GM19043 (cell line): ENCODE results near the gene TTBK2.
A peak's percentile ranks its signal among the peaks of the same experiment; 100 is the strongest.
"Not testable (repeated sequence)": the region's sequence is repeated elsewhere in the genome, so short reads cannot be mapped to it uniquely, and the experiment has no call there.

Experiments
- ATAC-seq: cut with Tn5 transposase; IDR thresholded peaks from one replicate; pipeline ENCODE4 v1.9.1; 2021; ENCODE audit warnings: low read depth; ENCODE audit not compliant: unreplicated experiment

Gene TTBK2

GRCh38 chr15:42920519-42921341 lies at the start of gene TTBK2:
TTBK2 (minus strand) TSS chr15:42920778; CDS start chr15:42878617, 42,161 bp downstream.
- peak; percentile 95 for ATAC-seq

- no peak for ATAC-seq
These were observed 43.9 kb upstream of the TTBK2 start for GRCh38 chr15:42964476-42964875.

- ATAC-seq: no peak
These were observed 34.9 kb upstream of the TTBK2 start for GRCh38 chr15:42955518-42955917.

- ATAC-seq: no peak
These were observed 33.7 kb upstream of the TTBK2 start for GRCh38 chr15:42954291-42954690.

- ATAC-seq: not testable (repeated sequence)
These were observed 28.3 kb upstream of the TTBK2 start for GRCh38 chr15:42948898-42949297.

GRCh38 chr15:42940527-42940926 lies 19.9 kb upstream of the TTBK2 start:
- ATAC-seq: no peak

- ATAC-seq: no peak
These were observed 19.3 kb upstream of the TTBK2 start for GRCh38 chr15:42939841-42940240.

- ATAC-seq: no peak
These were observed 16.6 kb upstream of the TTBK2 start for GRCh38 chr15:42937143-42937542.

- no peak for ATAC-seq
These were observed 13.5 kb upstream of the TTBK2 start for GRCh38 chr15:42933886-42934667.

GRCh38 chr15:42932833-42933515 lies 12.4 kb upstream of the TTBK2 start:
- no peak for ATAC-seq

GRCh38 chr15:42931702-42932486 lies 11.3 kb upstream of the TTBK2 start:
- ATAC-seq: no peak

GRCh38 chr15:42929306-42929848 lies 8.8 kb upstream of the TTBK2 start:
- no peak for ATAC-seq

GRCh38 chr15:42921342-42921731 lies 759 bp upstream of the TTBK2 start:
- no peak for ATAC-seq

- ATAC-seq: peak; percentile 11
These were observed 619 bp downstream of the TTBK2 start for GRCh38 chr15:42919799-42920518.

- no peak for ATAC-seq
These were observed 1.3 kb downstream of the TTBK2 start for GRCh38 chr15:42919308-42919707.

- ATAC-seq: no peak
These were observed 2.5 kb downstream of the TTBK2 start for GRCh38 chr15:42918047-42918446.

- ATAC-seq: no peak
These were observed 4.8 kb downstream of the TTBK2 start for GRCh38 chr15:42915654-42916315.

GRCh38 chr15:42914728-42915497 lies 5.7 kb downstream of the TTBK2 start:
- ATAC-seq: no peak
